GM18861 (cell line): ENCODE data around the gene DNAAF9.
A peak's percentile ranks its signal among the peaks of the same experiment; 100 is the strongest.

Experiments used
- ATAC-seq: cut with Tn5 transposase; IDR thresholded peaks from one replicate; pipeline ENCODE4 v1.9.1; 2021; ENCODE audit not compliant: unreplicated experiment

Gene DNAAF9

GRCh38 chr20:3412600-3413392 is 5.3 kb upstream of the DNAAF9 start:
- ATAC-seq, result no peak

- no peak for ATAC-seq
Observed at GRCh38 chr20:3410464-3410863, 3.0 kb upstream of the DNAAF9 start.

- ATAC-seq, result no peak
Observed at GRCh38 chr20:3409417-3409816, 1.9 kb upstream of the DNAAF9 start.

GRCh38 chr20:3407771-3408637 is 535 bp upstream of the DNAAF9 start:
- ATAC-seq, result no peak

GRCh38 chr20:3406481-3407039 is 909 bp downstream of the DNAAF9 start:
- ATAC-seq, result no peak

- ATAC-seq, result no peak
Observed at GRCh38 chr20:3405696-3406358, 1.6 kb downstream of the DNAAF9 start.

- no peak for ATAC-seq
Observed at GRCh38 chr20:3405139-3405538, 2.3 kb downstream of the DNAAF9 start.

GRCh38 chr20:3404402-3404801 is 3.1 kb downstream of the DNAAF9 start:
- ATAC-seq, result no peak

- no peak for ATAC-seq
Observed at GRCh38 chr20:3403741-3404140, 3.7 kb downstream of the DNAAF9 start.

GRCh38 chr20:3402453-3402852 is 5.0 kb downstream of the DNAAF9 start:
- no peak for ATAC-seq

GRCh38 chr20:3400260-3401155 is 7.0 kb downstream of the DNAAF9 start:
- ATAC-seq, result no peak

- ATAC-seq, result no peak
Observed at GRCh38 chr20:3398681-3399252, 8.7 kb downstream of the DNAAF9 start.

GRCh38 chr20:3396492-3396891 is 11.0 kb downstream of the DNAAF9 start:
- ATAC-seq, result no peak

- no peak for ATAC-seq
Observed at GRCh38 chr20:3392756-3393155, 14.7 kb downstream of the DNAAF9 start.

- peak; percentile 46 for ATAC-seq
Observed at GRCh38 chr20:3390759-3391425, 16.6 kb downstream of the DNAAF9 start.

- ATAC-seq, result no peak
Observed at GRCh38 chr20:3383878-3384495, 23.5 kb downstream of the DNAAF9 start.

GRCh38 chr20:3382836-3383235 is 24.6 kb downstream of the DNAAF9 start:
- ATAC-seq, result no peak

GRCh38 chr20:3380228-3381070 is 27.0 kb downstream of the DNAAF9 start:
- no peak for ATAC-seq
